Upper lobe of left lung (tissue), 6 donors: ENCODE measurements around the gene SETDB2. TPM values are rescaled to one million over a fixed set of nuclear protein-coding genes. Genes with fewer than 3 reads are reported as not detected.

Experiments used
- ATAC-seq, 2 donors: fragments of 200-7000 bp; cut with Tn5 transposase; one replicate each; pipeline ENCODE4 v1.9.1; 2022; ENCODE audit warnings: mild to moderate bottlenecking in 2 of 2, moderate library complexity in 2 of 2; ENCODE audit not compliant: low FRiP score in 2 of 2
- DNase-seq, 2 donors: peaks; one replicate each; pipeline ENCODE4 v3.0.0-alpha.2; 2019 to 2020
- H3K27ac ChIP-seq, 4 donors: fragments of 200-600 bp; sonication (generic); one replicate each; pipeline ENCODE4 v1.5.1; 2016 to 2019
- H3K27me3 ChIP-seq, 4 donors: fragments of 200-600 bp; sonication (generic); one replicate each; pipeline ENCODE4 v1.5.1; 2017 to 2019
- H3K36me3 ChIP-seq, 4 donors: fragments of 200-600 bp; sonication (generic); one replicate each; pipeline ENCODE4 v1.5.1; 2016 to 2019
- H3K4me1 ChIP-seq, 4 donors: fragments of 200-600 bp; sonication (generic); one replicate each; pipeline ENCODE4 v1.5.1; 2018 to 2019
- H3K4me3 ChIP-seq, 4 donors: fragments of 200-600 bp; sonication (generic); one replicate each; pipeline ENCODE4 v1.5.1; 2017 to 2019; ENCODE audit warnings: mild to moderate bottlenecking in 2 of 4, moderate library complexity in 1 of 4
- H3K9me3 ChIP-seq, 4 donors: fragments of 200-600 bp; sonication (generic); one replicate each; pipeline ENCODE4 v1.5.1; 2018 to 2019
- CTCF ChIP-seq, 6 experiments: fragments of 450-650 bp in 4 of 6; fragments of 200-600 bp in 2 of 6; sonication (generic) in 2 of 6; IDR thresholded peaks; one replicate each; pipeline ENCODE4 v1.5.1; 2016 to 2019; ENCODE audit warnings: antibody characterized with exemption in 6 of 6
- EP300 ChIP-seq, 4 donors: sonication (generic); formaldehyde crosslinking; IDR thresholded peaks; one replicate each; pipeline ENCODE4 v1.5.1; 2017; ENCODE audit warnings: antibody characterized with exemption in 4 of 4, control low read depth in 2 of 4
- POLR2A ChIP-seq, 4 donors: fragments of 450-650 bp; IDR thresholded peaks; one replicate each; pipeline ENCODE4 v1.5.1; 2016 to 2017; ENCODE audit warnings: antibody characterized with exemption in 4 of 4, mild to moderate bottlenecking in 2 of 4
- POLR2AphosphoS5 ChIP-seq, 2 donors: sonication (generic); formaldehyde crosslinking; IDR thresholded peaks; one replicate each; pipeline ENCODE4 v1.5.1; 2017; ENCODE audit warnings: antibody characterized with exemption in 2 of 2
- WGBS, 2 donors: methylation state at CpG; one replicate each; pipeline ENCODE4 v1.1.5; 2017 to 2018; 5-methylcytosine and 5-hydroxymethylcytosine counted together
- total RNA-seq, 6 donors: library from RNA; depleted of rRNA in 4 of 6; stranded (reverse); fragments of >200 nt in 4 of 6; gene quantifications; one replicate each; pipeline versions ENCODE4 v1.1.0 to v1.2.1, GENCODE V29; 2016 to 2021
- donor health status: DM: no; HTN: no; CAD: no; lungs with moderate emphysema.
- donor health status: DM: no; HTN: yes; CAD: no; lungs with severe emphysema.

Gene SETDB2, protein sequence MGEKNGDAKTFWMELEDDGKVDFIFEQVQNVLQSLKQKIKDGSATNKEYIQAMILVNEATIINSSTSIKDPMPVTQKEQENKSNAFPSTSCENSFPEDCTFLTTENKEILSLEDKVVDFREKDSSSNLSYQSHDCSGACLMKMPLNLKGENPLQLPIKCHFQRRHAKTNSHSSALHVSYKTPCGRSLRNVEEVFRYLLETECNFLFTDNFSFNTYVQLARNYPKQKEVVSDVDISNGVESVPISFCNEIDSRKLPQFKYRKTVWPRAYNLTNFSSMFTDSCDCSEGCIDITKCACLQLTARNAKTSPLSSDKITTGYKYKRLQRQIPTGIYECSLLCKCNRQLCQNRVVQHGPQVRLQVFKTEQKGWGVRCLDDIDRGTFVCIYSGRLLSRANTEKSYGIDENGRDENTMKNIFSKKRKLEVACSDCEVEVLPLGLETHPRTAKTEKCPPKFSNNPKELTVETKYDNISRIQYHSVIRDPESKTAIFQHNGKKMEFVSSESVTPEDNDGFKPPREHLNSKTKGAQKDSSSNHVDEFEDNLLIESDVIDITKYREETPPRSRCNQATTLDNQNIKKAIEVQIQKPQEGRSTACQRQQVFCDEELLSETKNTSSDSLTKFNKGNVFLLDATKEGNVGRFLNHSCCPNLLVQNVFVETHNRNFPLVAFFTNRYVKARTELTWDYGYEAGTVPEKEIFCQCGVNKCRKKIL
- 10 to 100 TPM in 4 of 6 donors, 1 to 10 TPM in 2; 5.0 to 17.8 (median 14.1) TPM for total RNA-seq

DNA sequence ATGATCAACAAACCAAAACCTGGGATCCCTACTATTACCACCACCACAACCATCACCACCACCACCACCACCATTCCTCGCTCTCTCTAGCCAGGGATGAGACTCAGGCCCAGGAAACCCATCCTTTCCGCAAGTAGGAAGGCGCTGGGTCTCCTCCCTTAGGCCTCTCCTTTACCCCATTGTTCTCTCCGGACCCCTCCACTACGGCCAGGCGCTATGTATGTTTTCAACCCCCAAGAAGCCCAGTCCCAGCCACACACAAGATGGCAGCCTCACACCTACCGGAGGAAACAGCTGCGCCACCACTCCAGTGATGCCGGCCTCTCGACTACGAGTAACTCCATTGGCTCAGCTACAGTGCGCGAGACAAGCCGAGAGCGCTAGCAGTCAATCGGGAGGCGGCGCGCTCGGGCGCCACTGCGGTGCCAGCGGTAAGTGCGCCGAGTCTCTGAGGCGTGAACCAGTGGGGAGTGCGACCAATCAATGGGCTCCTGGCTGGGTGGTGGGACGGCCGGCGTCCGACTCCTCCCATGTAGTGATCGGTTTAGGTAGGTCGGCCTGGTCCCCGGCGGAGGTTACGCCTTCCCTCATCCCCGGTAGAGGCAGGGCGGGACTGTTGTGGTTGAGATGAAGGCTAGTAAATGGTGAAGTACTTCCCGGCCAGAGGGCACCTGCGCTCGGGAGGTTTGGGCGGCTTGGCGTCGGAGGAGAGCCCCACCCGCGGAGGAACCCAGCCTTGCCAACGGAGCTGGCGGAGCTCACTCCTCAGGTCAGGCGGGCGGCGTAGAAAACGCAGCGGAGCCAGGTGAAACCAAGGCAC is at the start of gene SETDB2, which contains the start of gene CAB39L:
TSS of gene SETDB2 (plus strand) at position 571 of the 820 bp plus-strand sequence. CDS start 7,620 bp downstream, outside the sequence.
TSS of gene CAB39L (minus strand) at position 361 of the 820 bp plus-strand sequence. CDS start 61,154 bp downstream, outside the sequence.
- Histone ChIP-seq H3K4me3 (peak within 1 kb of the TSS; percentile 76 to 78 (median 76)), H3K36me3 (no peaks in the 10 kb centered on the region), H3K9me3 (no peaks in the 10 kb centered on the region), H3K4me1 (peaks cover 9 to 27% (median 15%) of the 10 kb centered on the region in 4 donors), H3K27ac (peak within 1 kb of the TSS; percentile 92 to 96 (median 94)), H3K27me3 (no peaks in the 10 kb centered on the region)
- ATAC-seq = peak; percentile 99 to 100
- TF ChIP-seq POLR2AphosphoS5 (IDR thresholded peaks at IDR 0.05) = peak; percentile 66 to 97
- TF ChIP-seq CTCF (IDR thresholded peaks at IDR 0.05) = peak; percentile 31 to 87 (median 76)
- TF ChIP-seq POLR2A (IDR thresholded peaks at IDR 0.05) = peak in 3 of 4 donors; percentile 67 to 95 (median 94)
- no peak for TF ChIP-seq EP300 (IDR thresholded peaks at IDR 0.05)
- 0% methylated on average over 15 to 49 of the region's 53 CpGs for WGBS, 2 donors
- DNase-seq = peak; percentile 99 to 100

DNA sequence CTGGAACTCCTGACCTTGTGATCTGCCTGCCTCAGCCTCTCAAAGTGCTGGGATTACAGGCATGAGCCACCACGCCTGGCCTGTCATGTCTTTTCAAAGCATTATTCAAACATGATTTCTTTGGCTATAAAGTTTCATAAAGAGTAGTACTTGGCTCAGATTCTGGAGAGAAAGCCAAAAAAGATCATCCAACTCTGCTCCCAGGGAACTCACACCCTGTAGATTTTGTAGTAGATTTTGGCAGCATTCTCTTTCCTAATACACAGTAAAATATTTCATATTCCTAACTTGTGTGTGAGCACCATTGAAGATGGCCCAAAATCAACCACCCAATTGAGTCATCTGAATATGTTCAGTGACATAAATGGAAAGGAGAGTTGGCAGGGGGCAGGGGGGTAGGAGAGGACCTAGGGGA is 48.6 kb upstream of the SETDB2 start:
- ATAC-seq (peak in 1 of 2 donors; percentile 91), DNase-seq (no peak)
- Histone ChIP-seq H3K4me3 (no peak overlapping the region), H3K9me3 (no peaks in the 10 kb centered on the region), H3K36me3 (no peaks in the 10 kb centered on the region), H3K4me1 (no peaks in the 10 kb centered on the region), H3K27me3 (no peaks in the 10 kb centered on the region), H3K27ac (no peak overlapping the region)
- WGBS, 2 donors = 86 to 89% methylated on average over 1 of the region's 1 CpG
- TF ChIP-seq EP300 (IDR thresholded peaks at IDR 0.05) = no peak
- TF ChIP-seq POLR2AphosphoS5 (IDR thresholded peaks at IDR 0.05) = no peak
- TF ChIP-seq CTCF (IDR thresholded peaks at IDR 0.05) = no peak
- TF ChIP-seq POLR2A (IDR thresholded peaks at IDR 0.05) = no peak

DNA sequence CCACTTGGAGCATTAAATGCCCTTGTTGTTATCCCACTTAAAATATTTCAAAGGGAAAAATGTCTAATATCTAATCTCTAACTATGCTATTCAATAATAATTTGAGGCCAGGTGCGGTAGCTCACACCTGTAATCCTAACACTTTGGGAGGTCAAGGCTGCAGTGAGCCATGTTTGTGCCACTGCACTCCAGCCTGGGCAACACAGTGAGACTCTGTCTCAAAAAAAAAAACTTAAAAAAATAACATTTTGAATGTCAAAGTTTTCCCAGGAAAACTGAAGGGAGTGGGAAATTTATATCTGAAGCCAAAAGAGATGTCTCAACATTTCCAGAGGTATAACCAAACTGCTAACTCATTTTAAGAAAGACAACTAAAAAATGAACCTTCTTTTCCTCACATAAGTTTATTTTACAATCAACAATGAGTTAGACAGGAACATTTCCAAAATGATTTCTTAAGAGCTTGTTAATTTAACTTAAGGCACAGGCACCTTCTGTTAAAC is 48.1 kb upstream of the SETDB2 start:
- ATAC-seq (peak in 1 of 2 donors; percentile 17), DNase-seq (no peak)
- Histone ChIP-seq H3K27ac (peak overlapping the region in 1 of 4 donors; percentile 45), H3K9me3 (no peaks in the 10 kb centered on the region), H3K27me3 (no peaks in the 10 kb centered on the region), H3K4me1 (no peaks in the 10 kb centered on the region), H3K4me3 (no peak overlapping the region), H3K36me3 (no peaks in the 10 kb centered on the region)
- 100% methylated on average over 1 of the region's 1 CpG for WGBS, 2 donors
- TF ChIP-seq POLR2A (IDR thresholded peaks at IDR 0.05) = no peak

DNA sequence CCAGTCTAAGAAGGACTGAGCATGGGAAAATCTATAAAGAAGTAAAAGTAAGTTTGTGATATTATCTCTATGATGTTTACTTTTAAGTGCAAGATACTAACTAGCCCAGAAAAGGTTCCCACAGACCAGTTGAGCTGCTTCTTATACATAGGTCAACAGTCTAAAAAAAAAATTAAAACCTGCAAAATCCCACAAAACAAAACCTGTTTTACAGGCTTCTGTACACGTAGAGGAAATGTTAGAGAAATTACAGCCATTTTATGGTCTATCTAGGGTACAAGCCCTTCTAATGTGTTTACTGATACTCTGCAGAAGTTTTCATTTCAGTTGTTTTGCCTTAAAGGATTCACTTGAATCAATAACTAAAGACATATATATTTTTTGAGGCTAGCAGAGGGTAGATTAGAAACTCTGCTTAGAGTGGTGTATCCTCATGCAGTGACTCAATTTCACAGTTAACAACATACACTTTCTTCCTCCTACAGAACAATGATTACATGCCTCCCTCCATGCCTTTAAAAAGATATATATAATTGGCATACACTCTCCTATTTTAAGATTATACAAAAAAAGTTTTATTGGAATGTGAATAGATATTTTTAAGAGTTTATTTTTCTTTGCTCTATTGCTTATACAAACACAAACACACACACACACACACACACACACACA is 44.1 kb upstream of the SETDB2 start:
- Histone ChIP-seq H3K27me3 (no peaks in the 10 kb centered on the region), H3K27ac (peak overlapping the region in 3 of 4 donors; percentile 19 to 79 (median 52))

More for the DNA sequence above, 44.1 kb upstream of the SETDB2 start:
- Histone ChIP-seq H3K36me3 (no peaks in the 10 kb centered on the region), H3K9me3 (peaks cover 0 to 6% (median 6%) of the 10 kb centered on the region in 4 donors), H3K4me3 (peak overlapping the region in 3 of 4 donors; percentile 25 to 40 (median 37)), H3K4me1 (no peaks in the 10 kb centered on the region)
- WGBS, 2 donors = 57 to 61% methylated on average over 1 of the region's 1 CpG
- DNase-seq = no peak
- TF ChIP-seq CTCF (IDR thresholded peaks at IDR 0.05) (no peak), EP300 (IDR thresholded peaks at IDR 0.05) (no peak), POLR2A (IDR thresholded peaks at IDR 0.05) (no peak), POLR2AphosphoS5 (IDR thresholded peaks at IDR 0.05) (no peak)
- ATAC-seq = no peak
